Renal pelvis (tissue), 4 donors: ENCODE measurements around the gene ZNF574. TPM values are rescaled to one million over a fixed set of nuclear protein-coding genes. Genes with fewer than 3 reads are reported as not detected.

Source experiments
- DNase-seq: peaks from one replicate; pipeline ENCODE4 v3.0.0-alpha.2; 2013
- polyA plus RNA-seq, 3 donors: library from polyadenylated mRNA; unstranded; fragments of 120-200 nt; gene quantifications; one replicate each; pipeline ENCODE4 v1.2.1, GENCODE V29; 2013; ENCODE audit not compliant: insufficient read length in 3 of 3

Gene ZNF574
- polyA plus RNA-seq, 3 donors = 16.2 to 21.0 (median 20.6) TPM

- DNase-seq = no peak
Measured at GRCh38 chr19:42051166-42052115, 24.5 kb upstream of the ZNF574 start.

- DNase-seq = no peak
Measured at GRCh38 chr19:42052241-42052863, 23.6 kb upstream of the ZNF574 start.

DNA sequence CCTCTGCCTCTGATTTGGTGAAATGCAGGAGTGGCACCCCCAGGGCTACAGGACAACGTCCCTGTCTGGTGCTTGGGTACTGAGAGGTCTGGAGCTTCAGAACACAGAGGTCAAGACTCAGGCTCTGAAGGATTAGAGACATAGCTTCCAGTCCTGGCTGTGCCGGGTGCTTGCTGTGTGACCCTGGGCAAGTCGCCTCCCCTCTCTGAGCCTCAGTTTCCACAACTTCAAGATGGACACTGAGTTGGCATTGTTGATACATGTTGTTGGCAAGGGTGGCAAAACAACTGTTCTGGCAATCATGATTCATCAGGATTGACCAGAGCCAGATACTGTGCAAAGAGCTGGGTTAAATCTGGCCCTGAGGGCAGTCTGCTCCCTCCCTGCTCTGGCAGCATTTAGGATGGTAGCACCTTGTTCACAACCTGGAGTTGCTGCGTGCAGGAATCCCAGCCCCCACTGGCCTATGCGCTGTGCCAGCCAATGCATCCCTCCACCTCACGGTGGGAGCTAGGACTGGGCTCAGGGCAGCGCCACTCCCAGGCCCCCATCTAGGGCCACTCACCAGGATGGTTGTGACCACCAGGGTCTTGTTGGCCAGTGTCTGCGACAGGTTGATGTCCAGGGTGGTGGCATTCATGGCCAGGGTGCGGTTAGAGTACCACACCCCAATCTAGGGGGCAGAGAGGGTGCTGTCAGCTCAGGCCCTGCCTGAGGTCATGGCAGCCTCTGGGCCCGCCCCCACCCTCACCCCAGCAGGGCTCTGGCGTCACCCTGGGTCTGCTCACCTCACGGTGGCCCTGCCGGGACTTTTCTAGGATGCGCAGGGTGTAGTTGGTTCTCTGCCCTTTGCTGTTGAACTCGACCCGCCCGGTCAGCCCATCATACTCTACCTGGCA is 22.7 kb upstream of the ZNF574 start:
- DNase-seq = no peak

DNA sequence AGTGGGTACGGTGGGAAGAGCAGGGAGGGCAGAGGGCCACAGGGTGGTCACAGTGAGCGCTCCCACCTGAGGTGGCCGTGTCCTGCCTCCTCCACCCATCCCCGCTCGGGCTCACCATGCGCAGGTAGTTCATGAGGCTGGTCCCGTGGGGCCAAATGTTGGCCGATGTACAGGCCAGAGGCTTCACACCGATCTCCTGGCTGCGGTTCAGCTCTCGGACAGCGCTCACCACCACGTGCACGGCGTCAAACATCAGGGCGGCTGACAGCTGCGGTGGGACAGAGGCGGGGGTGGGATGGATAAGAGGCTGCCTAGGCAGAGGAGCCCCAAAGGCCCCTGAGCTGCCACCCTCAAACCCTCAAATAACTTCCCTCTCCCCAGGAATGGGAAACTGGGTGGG is 21.8 kb upstream of the ZNF574 start:
- no peak for DNase-seq

DNA sequence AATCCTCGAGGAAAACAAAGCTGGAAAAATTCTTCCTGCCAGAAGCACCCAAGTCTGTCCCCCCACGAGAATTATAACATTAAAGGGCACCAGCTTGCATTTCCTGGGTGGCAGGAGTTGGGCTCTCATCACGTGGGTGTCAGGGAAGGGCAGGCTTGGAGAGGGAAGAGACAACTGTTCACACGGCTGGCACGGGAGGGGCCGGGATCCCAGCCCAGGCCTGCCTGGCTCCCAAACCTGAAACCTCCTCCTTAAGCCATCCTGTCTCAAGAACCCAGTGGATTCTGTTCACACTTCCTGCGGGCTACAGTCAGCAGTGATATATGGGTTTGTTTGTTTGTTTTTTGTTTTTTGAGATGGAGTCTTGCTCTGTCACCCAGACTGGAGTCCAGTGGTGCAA is 18.1 kb upstream of the ZNF574 start:
- no peak for DNase-seq

- DNase-seq = no peak
Measured at GRCh38 chr19:42059196-42059595, 16.8 kb upstream of the ZNF574 start.

DNA sequence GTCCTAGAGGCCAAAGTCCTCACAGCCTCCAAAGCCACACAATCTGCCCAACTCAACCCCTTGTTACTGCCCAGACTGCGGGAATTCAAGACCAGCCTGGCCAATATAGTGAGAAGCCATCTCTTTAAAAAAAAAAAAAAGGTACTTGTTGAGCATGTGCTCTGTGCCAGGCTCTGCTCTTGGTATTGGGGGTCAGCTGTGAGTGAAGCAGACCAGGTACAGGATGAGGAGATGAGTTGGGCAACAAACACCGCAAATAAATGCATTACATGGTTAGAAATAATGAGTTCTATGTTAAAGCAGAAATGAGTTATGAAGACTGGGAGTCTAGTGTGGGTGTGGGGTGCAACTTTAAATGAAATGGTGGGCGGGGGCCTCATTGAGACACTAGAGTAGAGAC is 15.8 kb upstream of the ZNF574 start:
- DNase-seq = no peak

DNA sequence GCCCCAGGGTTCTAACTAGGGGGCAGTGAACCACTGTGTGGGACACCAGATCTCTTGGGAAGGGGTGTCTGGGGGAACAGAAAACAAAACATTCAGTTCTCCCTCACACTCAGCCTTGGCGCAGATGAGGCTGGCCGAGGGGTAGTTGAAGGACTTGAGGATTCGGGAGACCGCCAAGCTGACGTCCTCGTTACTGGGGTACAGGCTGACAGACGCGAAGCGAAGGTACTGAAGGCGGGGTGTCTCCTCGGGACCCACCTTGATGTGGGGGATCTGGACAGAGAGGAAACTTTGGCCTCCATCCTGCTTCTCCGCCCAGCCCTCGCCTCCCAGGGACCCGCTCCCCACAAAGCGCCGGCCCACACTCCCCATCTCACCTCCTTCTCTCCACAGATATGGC is 13.6 kb upstream of the ZNF574 start:
- DNase-seq = no peak

DNA sequence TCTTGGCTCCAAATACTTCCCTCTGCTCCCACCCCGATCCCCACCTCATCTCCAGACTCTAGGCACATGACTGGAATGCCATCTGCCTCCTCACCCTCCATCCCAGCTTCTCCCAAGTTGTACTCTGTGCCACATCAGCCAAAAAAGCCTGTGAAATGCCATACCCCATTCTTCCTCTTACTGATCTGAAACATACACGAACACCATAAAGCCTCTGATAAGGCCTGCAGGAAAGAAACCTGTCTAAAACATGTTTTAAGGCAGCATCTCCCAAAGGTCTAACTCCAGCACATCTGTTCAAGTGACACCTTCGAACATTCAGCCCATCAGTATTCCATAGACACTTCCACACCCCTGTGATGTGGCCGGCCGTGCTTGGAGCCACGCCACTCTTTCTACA is 11.5 kb upstream of the ZNF574 start:
- no peak for DNase-seq

- DNase-seq = no peak
Measured at GRCh38 chr19:42065051-42065450, 10.9 kb upstream of the ZNF574 start.

- DNase-seq = no peak
Measured at GRCh38 chr19:42065511-42065910, 10.5 kb upstream of the ZNF574 start.

GRCh38 chr19:42066075-42066754 is 9.8 kb upstream of the ZNF574 start:
- no peak for DNase-seq

- DNase-seq = no peak
Measured at GRCh38 chr19:42067315-42067888, 8.6 kb upstream of the ZNF574 start.

DNA sequence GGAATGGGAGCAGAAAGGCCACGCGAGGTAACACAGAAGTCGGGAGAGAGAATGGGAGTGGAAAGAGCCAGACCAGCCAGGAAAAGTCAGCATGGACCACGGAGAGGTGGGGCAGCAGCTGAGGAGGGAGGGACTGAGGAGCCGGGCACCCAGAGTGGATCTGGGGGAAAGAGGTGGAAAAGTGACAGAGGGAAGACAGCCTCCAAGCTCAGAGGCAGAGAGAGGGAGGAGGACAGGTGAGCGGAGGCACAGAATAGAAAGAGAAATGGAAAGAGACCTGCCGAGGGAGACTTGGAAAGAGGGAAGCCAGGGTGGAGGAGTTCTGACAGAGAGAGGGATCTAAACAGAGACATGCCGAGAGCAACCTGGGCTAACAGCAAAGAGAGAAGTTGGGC is 7.6 kb upstream of the ZNF574 start:
- DNase-seq = no peak

- DNase-seq = no peak
Measured at GRCh38 chr19:42068756-42069571, 7.0 kb upstream of the ZNF574 start.

- no peak for DNase-seq
Measured at GRCh38 chr19:42069619-42070351, 6.2 kb upstream of the ZNF574 start, which contains the start of gene GRIK5. TSS of gene GRIK5 (minus strand) at chr19:42070206. CDS start at chr19:42065770, 4,436 bp downstream.

- no peak for DNase-seq
Measured at GRCh38 chr19:42071247-42071646, 4.7 kb upstream of the ZNF574 start.

DNA sequence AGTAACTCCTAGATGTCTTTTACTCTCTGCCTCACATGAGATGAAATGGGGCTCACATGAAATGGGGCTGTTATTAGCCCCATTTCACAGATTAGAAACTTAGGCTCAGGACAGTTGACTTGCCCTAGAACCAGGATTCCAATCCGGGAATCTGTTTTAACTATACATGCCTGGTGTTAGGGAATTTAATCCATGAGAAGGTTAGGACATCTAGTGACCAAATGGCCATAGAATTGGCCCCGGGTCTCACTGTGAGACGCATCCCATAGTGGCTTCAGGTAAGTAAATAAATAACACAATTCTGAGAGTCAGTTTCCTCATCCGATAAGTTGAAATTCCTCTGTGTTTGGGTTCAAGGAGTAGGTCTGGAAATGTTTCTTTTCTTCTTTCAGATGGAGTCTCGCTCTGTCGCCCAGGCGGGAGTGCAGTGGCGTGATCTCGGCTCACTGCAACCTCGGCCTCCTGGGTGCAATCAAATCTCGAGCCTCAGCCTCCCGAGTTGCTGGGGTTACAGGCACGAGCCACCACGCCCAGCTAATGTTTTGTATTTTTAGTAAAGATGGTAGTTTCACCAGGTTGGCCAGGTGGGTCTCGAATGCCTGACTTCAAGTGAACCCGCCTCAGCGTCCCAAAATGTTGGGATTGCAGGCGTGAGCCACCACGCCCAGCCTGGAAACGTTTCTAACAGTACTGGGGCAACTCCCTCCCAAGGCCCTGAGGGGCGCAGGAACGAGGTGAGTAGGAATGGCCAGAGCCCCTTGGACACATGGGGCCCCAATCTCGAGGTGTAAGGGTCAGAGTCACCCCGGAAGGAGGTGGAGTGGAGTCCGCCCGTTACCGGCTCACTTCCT is 1.2 kb upstream of the ZNF574 start:
- DNase-seq = no peak

- no peak for DNase-seq
Measured at GRCh38 chr19:42075364-42075615, 676 bp upstream of the ZNF574 start.
